ENCODE measurements around the gene EXOC7. TPM values are rescaled to one million over a fixed set of nuclear protein-coding genes. Genes with fewer than 3 reads are reported as not detected.

Gene EXOC7
- total RNA-seq, 1 donor, result 49.2 TPM

GRCh38 chr17:76038050-76038449 is 65.5 kb downstream of the EXOC7 start:
- H3K4me3 ChIP-seq (ENCODE audit: low read length), result no peak overlapping the region
- no peaks in the 10 kb centered on the region for H3K27me3 ChIP-seq (ENCODE audit: insufficient read depth, low read length)
- no peaks in the 10 kb centered on the region for H3K9me3 ChIP-seq (ENCODE audit: low read depth, low read length)
- H3K4me1 ChIP-seq (ENCODE audit: insufficient read depth, low read length), result no peaks in the 10 kb centered on the region

DNA sequence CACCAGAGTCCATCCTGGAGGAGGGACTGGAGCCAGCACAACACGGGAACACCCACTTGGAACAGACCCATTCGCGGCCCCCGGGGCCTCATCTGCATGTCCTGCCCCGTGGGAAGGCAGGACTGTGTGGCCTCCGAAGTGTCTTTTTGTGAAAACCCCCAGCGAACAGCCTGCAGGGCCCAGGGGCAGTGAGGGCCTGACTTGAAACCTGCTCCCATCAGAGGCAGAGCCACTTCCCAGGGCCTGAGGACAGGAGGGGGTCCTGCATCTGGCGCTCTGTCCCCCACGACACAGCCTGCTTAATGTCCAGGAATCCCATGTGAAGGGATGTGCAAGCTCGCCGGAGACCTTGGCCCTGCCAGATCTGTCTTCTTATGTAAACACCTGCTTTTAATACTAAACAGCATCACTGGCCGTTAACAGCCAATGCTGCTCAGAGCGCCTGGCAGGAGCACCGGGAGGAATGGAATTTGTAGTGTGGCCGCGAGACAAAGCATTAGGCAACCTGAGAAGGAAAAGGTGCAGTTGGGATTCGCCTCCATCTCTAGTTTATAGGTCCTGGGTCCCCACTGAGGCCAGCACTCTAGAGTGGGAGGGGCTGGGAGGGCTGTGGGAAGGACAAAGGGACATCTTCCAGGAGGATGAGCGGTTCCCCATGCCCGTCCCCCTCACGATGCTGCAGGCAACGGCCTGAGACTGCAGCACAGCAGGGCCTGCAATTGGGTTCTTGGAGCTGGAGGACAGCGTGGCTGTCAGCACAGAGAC is 66.9 kb downstream of the EXOC7 start:
- Histone ChIP-seq H3K4me3 (ENCODE audit: low read length) (no peak overlapping the region), H3K9me3 (ENCODE audit: low read depth, low read length) (no peaks in the 10 kb centered on the region), H3K27me3 (ENCODE audit: insufficient read depth, low read length) (no peaks in the 10 kb centered on the region), H3K4me1 (ENCODE audit: insufficient read depth, low read length) (no peaks in the 10 kb centered on the region)

- no peak overlapping the region for H3K4me3 ChIP-seq (ENCODE audit: low read length)
- H3K4me1 ChIP-seq (ENCODE audit: insufficient read depth, low read length), result peaks cover 5% of the 10 kb centered on the region
- no peaks in the 10 kb centered on the region for H3K9me3 ChIP-seq (ENCODE audit: low read depth, low read length)
- no peaks in the 10 kb centered on the region for H3K27me3 ChIP-seq (ENCODE audit: insufficient read depth, low read length)
Observed at GRCh38 chr17:76034428-76035350, 68.9 kb downstream of the EXOC7 start.

- no peak overlapping the region for H3K4me3 ChIP-seq (ENCODE audit: low read length)
- H3K27me3 ChIP-seq (ENCODE audit: insufficient read depth, low read length), result no peaks in the 10 kb centered on the region
- H3K4me1 ChIP-seq (ENCODE audit: insufficient read depth, low read length), result peaks cover 11% of the 10 kb centered on the region
- no peaks in the 10 kb centered on the region for H3K9me3 ChIP-seq (ENCODE audit: low read depth, low read length)
Observed at GRCh38 chr17:76033139-76033538, 70.4 kb downstream of the EXOC7 start.

- H3K4me3 ChIP-seq (ENCODE audit: low read length), result no peak overlapping the region
- H3K27me3 ChIP-seq (ENCODE audit: insufficient read depth, low read length), result no peaks in the 10 kb centered on the region
- H3K4me1 ChIP-seq (ENCODE audit: insufficient read depth, low read length), result peaks cover 11% of the 10 kb centered on the region
- no peaks in the 10 kb centered on the region for H3K9me3 ChIP-seq (ENCODE audit: low read depth, low read length)
Observed at GRCh38 chr17:76032780-76033108, 70.8 kb downstream of the EXOC7 start.

GRCh38 chr17:76032073-76032779 is 71.4 kb downstream of the EXOC7 start:
- Histone ChIP-seq H3K27me3 (ENCODE audit: insufficient read depth, low read length) (no peaks in the 10 kb centered on the region), H3K9me3 (ENCODE audit: low read depth, low read length) (no peaks in the 10 kb centered on the region), H3K4me3 (ENCODE audit: low read length) (no peak overlapping the region), H3K4me1 (ENCODE audit: insufficient read depth, low read length) (peaks cover 11% of the 10 kb centered on the region)

Other genes starting within 250 kb of the EXOC7 start
- gene WBP2, start 248.5 kb downstream of the EXOC7 start, total RNA-seq, result 30.5 TPM
- gene TRIM47, start 225.2 kb downstream of the EXOC7 start, total RNA-seq, result 0.63 TPM
- 5.8 TPM for gene TRIM65, start 206.8 kb downstream of the EXOC7 start, total RNA-seq
- 45.4 TPM for gene MRPL38, start 198.9 kb downstream of the EXOC7 start, total RNA-seq
- 11.2 TPM for gene FBF1, start 162.7 kb downstream of the EXOC7 start, total RNA-seq
- 18.5 TPM for gene ACOX1, start 124.6 kb downstream of the EXOC7 start, total RNA-seq
- 18.9 TPM for gene TEN1, start 124.5 kb downstream of the EXOC7 start, total RNA-seq
- gene CDK3, start 102.9 kb downstream of the EXOC7 start, total RNA-seq, result 1.8 TPM
- under 0.01 TPM for gene EVPL, start 76.5 kb downstream of the EXOC7 start, total RNA-seq
- 34.7 TPM for gene SRP68, start 31.3 kb downstream of the EXOC7 start, total RNA-seq
- 0.63 TPM for gene GALR2, start 29.0 kb downstream of the EXOC7 start, total RNA-seq
- 0.21 TPM for gene ZACN, start 24.6 kb downstream of the EXOC7 start, total RNA-seq
- 1.3 TPM for gene FOXJ1, start 37.5 kb upstream of the EXOC7 start, total RNA-seq
- 19.1 TPM for gene RNF157, start 136.7 kb upstream of the EXOC7 start, total RNA-seq
- 35.3 TPM for gene UBALD2, start 161.6 kb upstream of the EXOC7 start, total RNA-seq
- 1.2 TPM for gene QRICH2, start 204.5 kb upstream of the EXOC7 start, total RNA-seq